ENCODE results near the gene ELOVL5.

GRCh38 chr6:53325785-53326184 lies 23.0 kb downstream of the ELOVL5 start:
- TF ChIP-seq CTCF (IDR thresholded peaks at IDR 0.05; ENCODE audit: low read length) (no peak), EZH2phosphoT487 (IDR thresholded peaks at IDR 0.05; ENCODE audit: low read length) (no peak)

All from MM.1S (cell line).